Measurements from ENCODE around the gene C1orf94. TPM values are rescaled to one million over a fixed set of nuclear protein-coding genes. Genes with fewer than 3 reads are reported as not detected.
A peak's percentile ranks its signal among the peaks of the same experiment; 100 is the strongest.

The C1orf94 gene
- total RNA-seq, 1 experiment from 2014 or later: 6.0 TPM

DNA sequence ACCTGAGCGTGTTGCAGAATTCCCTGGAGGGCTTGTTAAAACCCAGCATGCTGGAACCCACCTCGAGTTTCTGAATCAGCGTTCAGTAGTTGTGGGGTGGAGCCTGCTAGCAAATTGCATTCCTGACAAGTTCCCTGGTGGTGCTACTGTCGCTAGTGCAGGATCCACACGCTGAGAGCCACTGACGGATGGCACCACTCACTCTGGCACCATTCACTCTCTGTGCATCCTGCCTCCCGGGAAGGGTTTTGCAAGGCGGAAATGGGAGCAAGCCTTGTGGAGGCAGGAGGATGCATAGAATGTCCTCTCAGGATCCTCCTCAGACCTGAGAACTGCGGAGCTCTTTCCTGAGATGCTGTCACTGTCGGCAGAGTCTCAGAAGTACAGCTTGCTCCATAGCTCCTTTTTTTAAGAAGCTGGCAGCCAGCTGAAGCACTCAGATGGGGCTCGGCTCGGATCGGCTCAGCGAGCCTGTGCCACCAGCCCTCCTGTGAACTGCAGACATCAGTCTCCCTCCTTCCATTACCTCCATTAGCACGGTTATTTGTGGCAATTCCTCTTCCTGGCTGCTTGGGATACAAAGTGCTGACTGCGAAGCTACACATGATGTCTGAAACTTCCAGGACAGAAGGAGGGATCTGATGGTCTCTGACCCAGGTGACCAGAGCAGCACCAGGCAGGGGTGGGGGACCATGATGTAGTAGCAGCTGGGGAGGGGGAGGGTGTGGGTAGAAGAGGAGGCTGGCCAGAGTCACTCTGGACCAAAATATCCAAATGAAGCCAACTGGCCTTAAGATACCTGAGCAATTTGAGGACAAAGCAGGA, 89.6 kb downstream of the C1orf94 start:
- Mint-ChIP-seq H3K9me3 (no peaks in the 10 kb centered on the region), H3K4me1 (peaks cover 14% of the 10 kb centered on the region), H3K4me3 (no peak overlapping the region), H3K27ac (no peak overlapping the region; the same call in 1 of the 2 replicates), H3K27me3 (ENCODE audit: low read depth) (peaks cover 36% of the 10 kb centered on the region), H3K36me3 (no peaks in the 10 kb centered on the region)
- ChIA-PET CTCF (interaction anchor here (1.0 to 1.2 kb wide), 2 partner anchors 154 to 331 kb away, joined by 3 read pairs; no protein-coding TSS in a partner anchor), POLR2A (no interaction called here)
- DNase-seq (ENCODE audit: low spot score) (peak; percentile 24), ATAC-seq (peak; percentile 80)
- no peak for TF ChIP-seq USF2 (CRISPR knock-in tag; IDR thresholded peaks at IDR 0.05)

- H3K4me3 Mint-ChIP-seq: no peak overlapping the region
- no peak for TF ChIP-seq ZNF671 (CRISPR knock-in tag; IDR thresholded peaks at IDR 0.05)
- no peak for TF ChIP-seq USF1 (CRISPR knock-in tag; IDR thresholded peaks at IDR 0.05)
- peaks cover 14% of the 10 kb centered on the region for H3K4me1 Mint-ChIP-seq
- H3K36me3 Mint-ChIP-seq: no peaks in the 10 kb centered on the region
- no peaks in the 10 kb centered on the region for H3K9me3 Mint-ChIP-seq
- peaks cover 30% of the 10 kb centered on the region for H3K27me3 Mint-ChIP-seq (ENCODE audit: low read depth)
- ChIA-PET CTCF (no interaction called here), POLR2A (no interaction called here)
- ATAC-seq (no peak), DNase-seq (ENCODE audit: low spot score) (no peak)
- no peak overlapping the region for H3K27ac Mint-ChIP-seq
These were observed 90.6 kb downstream of the C1orf94 start for GRCh38 chr1:34267326-34267725.

DNA sequence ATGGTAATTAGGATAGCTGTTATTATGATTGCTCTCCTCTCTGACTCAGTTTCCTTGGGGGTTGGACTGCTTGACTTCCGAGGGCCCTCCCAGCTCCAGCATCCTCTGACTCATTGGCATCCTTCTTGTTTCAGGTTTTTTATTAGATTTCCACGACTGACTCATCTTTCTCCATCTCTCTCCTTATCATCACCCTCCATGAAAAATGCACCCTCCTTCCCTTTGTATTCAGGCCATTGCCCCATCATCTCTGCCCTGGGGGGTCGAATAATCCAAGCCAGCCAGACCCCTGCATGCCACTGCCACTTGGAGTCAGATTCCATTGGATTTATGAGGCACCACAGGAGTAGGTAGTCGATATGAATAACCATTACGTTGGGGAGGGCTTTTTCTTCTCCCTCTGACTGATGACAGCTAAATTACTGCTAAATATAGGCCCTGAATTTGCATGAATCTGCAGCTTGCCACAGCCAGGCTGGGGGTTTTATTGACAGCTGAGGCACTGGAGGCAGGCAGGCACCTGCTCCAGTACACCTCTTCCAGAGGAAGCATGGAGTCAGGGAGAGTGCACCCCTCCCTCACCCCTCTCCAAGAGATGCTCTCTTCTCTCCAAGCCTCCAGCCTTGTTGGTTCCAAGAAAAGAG, 91.7 kb downstream of the C1orf94 start:
- CTCF ChIA-PET: interaction anchor here (0.8 to 1.6 kb wide), 2 partner anchors 106 to 255 kb away, joined by 3 to 4 read pairs; no protein-coding TSS in a partner anchor
- TF ChIP-seq NR2C2 (CRISPR knock-in tag; IDR thresholded peaks at IDR 0.05): no peak
- TF ChIP-seq FOXP1 (CRISPR knock-in tag; IDR thresholded peaks at IDR 0.05; ENCODE audit: borderline replicate concordance): no peak
- no peak for TF ChIP-seq NFATC4 (CRISPR knock-in tag; IDR thresholded peaks at IDR 0.05)
- TF ChIP-seq ZNF671 (CRISPR knock-in tag; IDR thresholded peaks at IDR 0.05): no peak
- TF ChIP-seq, protein P1, sequence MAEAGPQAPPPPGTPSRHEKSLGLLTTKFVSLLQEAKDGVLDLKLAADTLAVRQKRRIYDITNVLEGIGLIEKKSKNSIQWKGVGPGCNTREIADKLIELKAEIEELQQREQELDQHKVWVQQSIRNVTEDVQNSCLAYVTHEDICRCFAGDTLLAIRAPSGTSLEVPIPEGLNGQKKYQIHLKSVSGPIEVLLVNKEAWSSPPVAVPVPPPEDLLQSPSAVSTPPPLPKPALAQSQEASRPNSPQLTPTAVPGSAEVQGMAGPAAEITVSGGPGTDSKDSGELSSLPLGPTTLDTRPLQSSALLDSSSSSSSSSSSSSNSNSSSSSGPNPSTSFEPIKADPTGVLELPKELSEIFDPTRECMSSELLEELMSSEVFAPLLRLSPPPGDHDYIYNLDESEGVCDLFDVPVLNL (CRISPR knock-in tag; IDR thresholded peaks at IDR 0.05; ENCODE audit: borderline replicate concordance, low read depth): no peak
- no peak for TF ChIP-seq E2F5 (CRISPR knock-in tag; IDR thresholded peaks at IDR 0.05)
- no peak for TF ChIP-seq GTF2I (CRISPR knock-in tag; conservative IDR thresholded peaks at IDR 0.05)
- TF ChIP-seq, protein P2, sequence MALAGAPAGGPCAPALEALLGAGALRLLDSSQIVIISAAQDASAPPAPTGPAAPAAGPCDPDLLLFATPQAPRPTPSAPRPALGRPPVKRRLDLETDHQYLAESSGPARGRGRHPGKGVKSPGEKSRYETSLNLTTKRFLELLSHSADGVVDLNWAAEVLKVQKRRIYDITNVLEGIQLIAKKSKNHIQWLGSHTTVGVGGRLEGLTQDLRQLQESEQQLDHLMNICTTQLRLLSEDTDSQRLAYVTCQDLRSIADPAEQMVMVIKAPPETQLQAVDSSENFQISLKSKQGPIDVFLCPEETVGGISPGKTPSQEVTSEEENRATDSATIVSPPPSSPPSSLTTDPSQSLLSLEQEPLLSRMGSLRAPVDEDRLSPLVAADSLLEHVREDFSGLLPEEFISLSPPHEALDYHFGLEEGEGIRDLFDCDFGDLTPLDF (CRISPR knock-in tag; IDR thresholded peaks at IDR 0.05): no peak
- TF ChIP-seq ZSCAN18 (CRISPR knock-in tag; IDR thresholded peaks at IDR 0.05): no peak
- no peak for TF ChIP-seq ARID4B (CRISPR knock-in tag; IDR thresholded peaks at IDR 0.05; ENCODE audit: borderline replicate concordance)
- no peak for TF ChIP-seq TCF7 (CRISPR knock-in tag; IDR thresholded peaks at IDR 0.05; ENCODE audit: low read depth)
- TF ChIP-seq ZNF423 (CRISPR knock-in tag; IDR thresholded peaks at IDR 0.05): no peak
- TF ChIP-seq KAT7 (CRISPR knock-in tag; IDR thresholded peaks at IDR 0.05; ENCODE audit: borderline replicate concordance): no peak
- TF ChIP-seq MXD4 (CRISPR knock-in tag; IDR thresholded peaks at IDR 0.05; ENCODE audit: borderline replicate concordance): no peak
- no peak for TF ChIP-seq ZNF317 (CRISPR knock-in tag; IDR thresholded peaks at IDR 0.05; ENCODE audit: borderline replicate concordance, low read depth)
- H3K9me3 Mint-ChIP-seq: no peaks in the 10 kb centered on the region
- H3K36me3 Mint-ChIP-seq: no peaks in the 10 kb centered on the region
- peaks cover 14% of the 10 kb centered on the region for H3K4me1 Mint-ChIP-seq
- no peak overlapping the region for H3K27ac Mint-ChIP-seq
- H3K27me3 Mint-ChIP-seq (ENCODE audit: low read depth): peaks cover 30% of the 10 kb centered on the region
- POLR2A ChIA-PET: no interaction called here
- H3K4me3 Mint-ChIP-seq: no peak overlapping the region
- DNase-seq (ENCODE audit: low spot score) (no peak), ATAC-seq (no peak)

All from WTC11 (cell line).